Osteocyte (in vitro differentiated cells): Measurements from ENCODE around the gene SLC3A2. TPM values are rescaled to one million over a fixed set of nuclear protein-coding genes. Genes with fewer than 3 reads are reported as not detected.

Experiments used
- DNase-seq: peaks from one replicate; pipeline ENCODE4 v3.0.0; 2021; ENCODE audit warnings: mixed read lengths; ENCODE audit not compliant: unreplicated experiment; ENCODE audit errors: extremely low spot score
- H3K27ac Mint-ChIP-seq: one replicate; pipeline ENCODE4 v1.8.0; 2021; ENCODE audit warnings: mild to moderate bottlenecking, mixed read lengths; ENCODE audit not compliant: unreplicated experiment
- H3K27me3 Mint-ChIP-seq: one replicate; pipeline ENCODE4 v1.8.0; 2021; ENCODE audit warnings: mixed read lengths; ENCODE audit not compliant: unreplicated experiment
- H3K36me3 Mint-ChIP-seq: one replicate; pipeline ENCODE4 v1.8.0; 2021; ENCODE audit warnings: mixed read lengths; ENCODE audit not compliant: unreplicated experiment
- H3K4me1 Mint-ChIP-seq: one replicate; pipeline ENCODE4 v1.8.0; 2021; ENCODE audit warnings: mixed read lengths; ENCODE audit not compliant: unreplicated experiment
- H3K4me3 Mint-ChIP-seq: one replicate; pipeline ENCODE4 v1.8.0; 2021; ENCODE audit warnings: mild to moderate bottlenecking, moderate library complexity, mixed read lengths; ENCODE audit not compliant: unreplicated experiment
- H3K9me3 Mint-ChIP-seq: one replicate; pipeline ENCODE4 v1.8.0; 2021; ENCODE audit warnings: mixed read lengths; ENCODE audit not compliant: unreplicated experiment
- CTCF ChIP-seq: fragments of 200-600 bp; sonication (generic); IDR thresholded peaks from 2 replicates; pipeline ENCODE4 v1.5.0; 2021; ENCODE audit warnings: antibody characterized with exemption, mild to moderate bottlenecking, moderate library complexity
- total RNA-seq: library from RNA; stranded (reverse); gene quantifications from 2 replicates; pipeline ENCODE4 v1.2.1, GENCODE V29; 2021

The SLC3A2 gene
- total RNA-seq, 1 donor from 2014 or later, result 326 TPM

DNA sequence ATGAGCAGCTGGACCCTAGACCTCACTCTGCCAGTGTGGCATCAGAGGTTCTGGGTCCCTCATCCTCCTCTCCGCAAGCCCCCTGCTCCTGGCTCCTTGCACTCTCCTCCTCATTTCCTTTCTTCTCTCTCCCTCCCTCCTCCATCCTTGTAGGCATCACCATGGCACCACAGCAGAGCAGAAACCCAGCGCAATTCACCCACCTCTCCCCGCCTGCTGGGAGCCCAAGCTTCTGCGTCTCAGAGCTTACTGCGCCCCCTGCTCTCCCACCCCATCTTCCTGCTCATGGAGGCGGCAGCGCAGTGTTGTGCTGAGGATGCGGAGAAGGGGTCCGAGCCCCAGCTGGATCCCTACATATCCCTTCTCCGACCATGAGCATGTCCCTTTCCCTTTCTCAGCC is 38.8 kb downstream of the SLC3A2 start:
- peaks cover 38% of the 10 kb centered on the region for H3K27me3 Mint-ChIP-seq
- H3K4me1 Mint-ChIP-seq, result peaks cover 26% of the 10 kb centered on the region
- no peak overlapping the region for H3K27ac Mint-ChIP-seq
- H3K9me3 Mint-ChIP-seq, result no peaks in the 10 kb centered on the region
- H3K36me3 Mint-ChIP-seq, result no peaks in the 10 kb centered on the region
- TF ChIP-seq CTCF, result no peak
- H3K4me3 Mint-ChIP-seq, result no peak overlapping the region
- no peak for DNase-seq

GRCh38 chr11:62919898-62920640 is 39.4 kb downstream of the SLC3A2 start:
- no peak overlapping the region for H3K4me3 Mint-ChIP-seq
- no peak for DNase-seq
- H3K36me3 Mint-ChIP-seq, result no peaks in the 10 kb centered on the region
- H3K27ac Mint-ChIP-seq, result no peak overlapping the region
- H3K9me3 Mint-ChIP-seq, result no peaks in the 10 kb centered on the region
- TF ChIP-seq CTCF, result no peak
- H3K4me1 Mint-ChIP-seq, result peaks cover 26% of the 10 kb centered on the region
- H3K27me3 Mint-ChIP-seq, result peaks cover 40% of the 10 kb centered on the region

- no peak for TF ChIP-seq CTCF
- Mint-ChIP-seq H3K27ac (no peak within 1 kb of the TSS), H3K4me1 (peaks cover 35% of the 10 kb centered on the region), H3K4me3 (peak within 1 kb of the TSS; percentile 60), H3K36me3 (no peaks in the 10 kb centered on the region), H3K27me3 (peaks cover 51% of the 10 kb centered on the region), H3K9me3 (no peaks in the 10 kb centered on the region)
- no peak for DNase-seq
Measured at GRCh38 chr11:62921201-62921572, 40.5 kb downstream of the SLC3A2 start, which contains the start of gene CHRM1. CHRM1 (minus strand) TSS chr11:62921363; CDS start chr11:62911100, 10,263 bp downstream.

DNA sequence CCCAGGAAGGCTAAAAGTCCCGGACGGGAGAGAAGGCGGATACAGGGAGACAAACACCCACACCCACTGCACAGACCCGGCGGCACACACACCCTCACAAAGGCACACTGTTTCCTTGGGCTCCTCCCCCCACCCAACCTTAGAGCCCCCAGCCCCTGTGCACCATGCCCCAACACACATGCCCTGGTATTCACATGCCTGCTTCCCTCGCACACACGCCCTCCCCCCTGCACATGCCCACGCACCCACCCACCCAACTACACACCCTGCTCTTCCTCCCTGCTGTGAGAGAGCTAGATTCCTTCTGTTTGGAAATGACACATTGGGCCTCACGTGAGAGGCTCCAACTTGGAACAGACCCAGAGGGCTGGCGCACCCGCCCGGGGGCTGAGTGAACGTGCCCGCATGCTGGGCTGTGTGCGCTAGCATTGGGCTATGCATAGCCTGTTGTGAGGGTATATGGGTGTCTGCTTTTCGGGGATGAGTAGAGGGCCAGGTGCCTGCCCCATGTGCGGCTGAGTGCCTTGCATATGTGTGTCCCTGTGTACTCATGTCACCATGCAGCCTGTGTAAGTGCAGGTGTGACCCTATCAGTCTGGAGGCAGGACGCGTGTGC is 41.0 kb downstream of the SLC3A2 start:
- Mint-ChIP-seq H3K27ac (no peak overlapping the region), H3K9me3 (no peaks in the 10 kb centered on the region), H3K4me1 (peaks cover 35% of the 10 kb centered on the region), H3K36me3 (no peaks in the 10 kb centered on the region), H3K4me3 (peak overlapping the region; percentile 60), H3K27me3 (peaks cover 54% of the 10 kb centered on the region)
- no peak for DNase-seq
- no peak for TF ChIP-seq CTCF

DNA sequence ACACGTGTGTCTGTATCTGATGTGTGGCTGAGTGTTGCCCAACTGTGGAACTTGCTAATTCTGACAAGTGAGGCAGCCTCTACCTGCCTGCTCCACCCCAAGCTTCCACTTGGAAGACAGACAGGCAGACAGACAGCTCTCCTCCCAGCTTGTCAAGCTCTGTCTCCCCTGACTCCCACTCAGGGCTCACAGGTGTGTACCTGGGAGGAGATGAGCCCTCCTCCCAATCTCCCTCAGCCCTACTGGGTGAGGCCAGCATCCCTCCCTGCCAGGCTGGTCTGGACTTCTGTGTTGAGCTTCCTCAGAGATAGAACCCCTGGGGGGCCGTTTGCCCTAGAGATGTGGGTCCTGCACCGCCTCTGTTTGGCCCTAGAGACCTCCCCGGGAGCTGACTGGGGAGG is 41.5 kb downstream of the SLC3A2 start:
- peaks cover 55% of the 10 kb centered on the region for H3K27me3 Mint-ChIP-seq
- no peak for TF ChIP-seq CTCF
- no peaks in the 10 kb centered on the region for H3K36me3 Mint-ChIP-seq
- peaks cover 35% of the 10 kb centered on the region for H3K4me1 Mint-ChIP-seq
- DNase-seq, result no peak
- no peak overlapping the region for H3K27ac Mint-ChIP-seq
- no peak overlapping the region for H3K4me3 Mint-ChIP-seq
- no peaks in the 10 kb centered on the region for H3K9me3 Mint-ChIP-seq
